GM19467 (cell line): ENCODE data around the gene TEX38.

ENCODE experiments used
- ATAC-seq: cut with Tn5 transposase; IDR thresholded peaks from one replicate; pipeline ENCODE4 v1.9.1; 2021; ENCODE audit warnings: mild to moderate bottlenecking, moderate library complexity; ENCODE audit not compliant: unreplicated experiment

Gene TEX38

DNA sequence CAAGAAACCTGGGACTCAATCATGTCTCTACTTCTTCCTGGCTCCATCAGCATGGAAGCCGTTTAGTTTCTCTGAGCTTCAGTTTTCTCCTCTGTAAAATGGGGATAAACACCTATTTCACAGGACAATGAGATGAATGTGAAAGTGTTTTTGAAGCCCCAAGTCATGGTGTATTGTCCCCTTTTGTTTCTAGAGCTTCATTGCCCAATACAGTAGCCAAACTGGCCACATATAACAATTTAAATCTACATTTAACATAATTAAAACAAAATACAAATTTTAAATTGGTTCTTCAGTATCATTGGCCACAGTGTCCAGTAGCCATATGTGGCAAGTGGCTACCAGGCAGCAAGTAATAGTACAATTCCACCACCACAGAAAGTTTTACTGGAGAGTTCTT lies 49.5 kb downstream of the TEX38 start:
- no peak for ATAC-seq

DNA sequence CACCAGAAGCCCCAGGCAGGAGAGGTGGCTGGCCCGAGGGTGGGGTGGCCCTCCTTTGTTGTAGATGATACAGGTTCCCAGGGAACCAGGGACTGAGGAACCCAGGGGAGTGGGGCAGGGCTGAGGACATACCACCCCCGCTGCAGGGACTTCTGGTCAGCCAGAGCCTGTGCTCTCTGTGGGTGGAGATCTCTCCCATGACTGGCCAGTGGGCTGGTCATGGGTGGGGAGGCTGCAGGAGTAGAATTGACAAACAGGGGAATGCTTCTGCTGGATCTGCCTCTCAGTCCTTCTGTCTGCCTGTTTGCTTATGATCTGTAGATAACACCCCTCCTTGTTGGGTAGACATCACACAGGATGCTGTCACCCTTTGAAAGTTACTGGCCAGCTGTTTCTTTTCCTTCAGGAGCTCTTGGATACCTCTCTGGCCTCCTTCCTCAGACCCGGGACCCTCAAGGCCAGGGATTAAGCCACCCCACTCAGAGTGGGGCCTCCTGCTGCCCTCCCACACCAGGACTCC lies 50.1 kb downstream of the TEX38 start:
- no peak for ATAC-seq
